ENCODE measurements around the gene CYB5A.

CYB5A gene

GRCh38 chr18:74244554-74244953, 47.2 kb downstream of the CYB5A start:
- Mint-ChIP-seq H3K36me3 (ENCODE audit: low read depth) (peaks cover under 1% of the 10 kb centered on the region), H3K4me3 (no peak overlapping the region), H3K4me1 (no peaks in the 10 kb centered on the region), H3K27me3 (ENCODE audit: low read depth) (no peaks in the 10 kb centered on the region), H3K9me3 (no peaks in the 10 kb centered on the region), H3K27ac (no peak overlapping the region)
- no peak for TF ChIP-seq CTCF (IDR thresholded peaks at IDR 0.05; ENCODE audit: unreplicated experiment in 3 of 3)

- H3K4me3 Mint-ChIP-seq = no peak overlapping the region
- no peaks in the 10 kb centered on the region for H3K36me3 Mint-ChIP-seq (ENCODE audit: low read depth)
- no peak for TF ChIP-seq CTCF (IDR thresholded peaks at IDR 0.05; ENCODE audit: unreplicated experiment in 3 of 3)
- peak overlapping the region; percentile 64 to 91 (median 78) for H3K27ac Mint-ChIP-seq
- no peaks in the 10 kb centered on the region for H3K27me3 Mint-ChIP-seq (ENCODE audit: low read depth)
- H3K9me3 Mint-ChIP-seq = no peaks in the 10 kb centered on the region
- H3K4me1 Mint-ChIP-seq = no peaks in the 10 kb centered on the region
Measured at GRCh38 chr18:74243127-74243526, 48.6 kb downstream of the CYB5A start.

GRCh38 chr18:74242438-74243096, 49.2 kb downstream of the CYB5A start:
- no peak for TF ChIP-seq CTCF (IDR thresholded peaks at IDR 0.05; ENCODE audit: unreplicated experiment in 3 of 3)
- H3K4me1 Mint-ChIP-seq = no peaks in the 10 kb centered on the region
- no peak overlapping the region for H3K4me3 Mint-ChIP-seq
- no peaks in the 10 kb centered on the region for H3K9me3 Mint-ChIP-seq
- H3K36me3 Mint-ChIP-seq (ENCODE audit: low read depth) = no peaks in the 10 kb centered on the region
- no peaks in the 10 kb centered on the region for H3K27me3 Mint-ChIP-seq (ENCODE audit: low read depth)
- H3K27ac Mint-ChIP-seq = peak overlapping the region; percentile 64 to 91 (median 78)

- H3K27ac Mint-ChIP-seq = peak overlapping the region; percentile 64 to 91 (median 78)
- no peak for TF ChIP-seq CTCF (IDR thresholded peaks at IDR 0.05; ENCODE audit: unreplicated experiment in 3 of 3)
- H3K4me3 Mint-ChIP-seq = no peak overlapping the region
- no peaks in the 10 kb centered on the region for H3K36me3 Mint-ChIP-seq (ENCODE audit: low read depth)
- no peaks in the 10 kb centered on the region for H3K4me1 Mint-ChIP-seq
- H3K9me3 Mint-ChIP-seq = no peaks in the 10 kb centered on the region
- H3K27me3 Mint-ChIP-seq (ENCODE audit: low read depth) = no peaks in the 10 kb centered on the region
Measured at GRCh38 chr18:74241970-74242369, 49.8 kb downstream of the CYB5A start.

- Mint-ChIP-seq H3K27me3 (ENCODE audit: low read depth) (no peaks in the 10 kb centered on the region), H3K36me3 (ENCODE audit: low read depth) (no peaks in the 10 kb centered on the region), H3K9me3 (no peaks in the 10 kb centered on the region), H3K27ac (peak overlapping the region; percentile 64 to 91 (median 78)), H3K4me3 (no peak overlapping the region), H3K4me1 (no peaks in the 10 kb centered on the region)
- no peak for TF ChIP-seq CTCF (IDR thresholded peaks at IDR 0.05; ENCODE audit: unreplicated experiment in 3 of 3)
Measured at GRCh38 chr18:74241426-74241825, 50.3 kb downstream of the CYB5A start.

- H3K4me1 Mint-ChIP-seq = peaks cover 3% of the 10 kb centered on the region
- no peak overlapping the region for H3K27ac Mint-ChIP-seq
- no peak overlapping the region for H3K4me3 Mint-ChIP-seq
- TF ChIP-seq CTCF (IDR thresholded peaks at IDR 0.05; ENCODE audit: unreplicated experiment in 3 of 3) = no peak
- H3K9me3 Mint-ChIP-seq = no peaks in the 10 kb centered on the region
- no peaks in the 10 kb centered on the region for H3K36me3 Mint-ChIP-seq (ENCODE audit: low read depth)
- no peaks in the 10 kb centered on the region for H3K27me3 Mint-ChIP-seq (ENCODE audit: low read depth)
Measured at GRCh38 chr18:74239567-74239966, 52.2 kb downstream of the CYB5A start.
